Measurements from ENCODE around the gene KRT3.
"Not testable (repeated sequence)": the region's sequence is repeated elsewhere in the genome, so short reads cannot be mapped to it uniquely, and the experiment has no call there.

The KRT3 gene

DNA sequence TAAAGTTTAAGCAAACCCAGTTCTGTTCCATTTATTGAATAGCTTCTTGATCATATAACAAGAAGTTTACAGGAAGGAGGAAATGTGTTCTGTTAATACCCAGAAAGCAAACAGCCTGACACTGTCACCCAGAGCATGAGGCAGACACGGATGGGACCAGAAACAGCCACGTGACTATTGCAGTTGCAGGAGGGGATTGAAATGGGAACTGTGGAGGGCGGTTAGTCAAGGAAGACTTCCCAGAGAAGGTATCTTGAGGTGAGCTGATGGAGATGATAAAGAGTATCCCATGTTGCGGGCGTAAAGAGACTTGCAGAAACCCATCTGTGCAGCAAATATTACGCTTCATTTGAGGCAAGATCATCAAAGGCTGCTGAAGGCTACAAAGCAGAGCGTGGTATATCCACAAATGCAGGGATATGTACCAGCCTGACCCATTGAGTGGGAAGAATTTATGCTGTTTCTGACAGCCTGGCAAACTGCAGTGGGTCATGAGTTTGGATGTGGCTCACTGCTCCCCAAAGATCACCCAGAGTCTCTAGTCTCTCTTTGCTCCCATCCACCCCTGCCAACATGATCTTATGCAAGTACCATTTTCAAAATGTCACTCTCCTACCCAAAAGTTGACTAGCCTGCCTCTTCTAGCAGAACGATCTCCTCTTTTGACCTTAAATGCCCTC, 39.5 kb downstream of the KRT3 start:
- DNase-seq = no peak

GRCh38 chr12:52755533-52755932, 40.4 kb downstream of the KRT3 start:
- DNase-seq = no peak

- no peak for DNase-seq
These were observed 41.8 kb downstream of the KRT3 start for GRCh38 chr12:52754135-52754534.

DNA sequence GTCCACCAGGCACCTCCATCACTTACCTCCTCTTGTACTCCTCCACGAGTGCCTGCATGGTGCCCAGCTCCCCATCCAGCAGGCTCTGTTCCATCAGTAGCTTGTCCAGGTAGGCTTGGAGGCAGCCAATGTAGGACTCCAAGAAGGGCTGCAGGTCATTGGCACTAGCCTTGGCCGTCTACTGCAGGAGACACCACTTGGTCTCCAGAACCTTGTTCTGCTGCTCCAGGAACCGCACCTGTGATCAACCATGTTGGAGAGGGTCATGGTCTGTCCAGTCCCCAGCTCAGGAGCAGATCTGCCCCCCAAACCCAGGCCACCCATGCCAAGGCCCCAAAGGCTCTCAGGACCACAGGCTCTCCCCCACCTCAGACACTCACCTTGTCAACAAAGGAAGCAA, 42.6 kb downstream of the KRT3 start:
- no peak for DNase-seq

- no peak for DNase-seq
These were observed 43.4 kb downstream of the KRT3 start for GRCh38 chr12:52752516-52752915.

- no peak for DNase-seq
These were observed 44.1 kb downstream of the KRT3 start for GRCh38 chr12:52751795-52752194.

DNA sequence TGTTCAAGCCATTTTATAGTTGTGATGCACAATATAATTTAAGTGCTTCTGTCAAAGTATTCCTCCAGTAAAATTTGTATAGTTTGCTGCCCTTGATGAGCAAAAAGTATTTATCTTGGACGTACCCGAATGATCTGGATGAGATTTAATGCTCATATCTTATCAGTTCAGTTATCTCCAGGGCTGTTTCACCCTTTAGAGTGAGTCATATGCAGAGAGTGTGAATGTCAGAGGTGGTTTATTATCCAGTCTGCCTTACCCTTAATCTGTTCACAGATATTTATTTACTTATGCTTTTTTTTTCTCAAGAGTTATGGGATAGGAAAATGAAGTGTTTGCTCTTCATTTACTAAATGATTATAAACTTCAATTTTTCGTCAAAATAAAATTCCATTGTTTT, 45.4 kb downstream of the KRT3 start:
- not testable (repeated sequence) for DNase-seq

GRCh38 chr12:52749827-52750226, 46.1 kb downstream of the KRT3 start:
- DNase-seq = no peak

GRCh38 chr12:52748578-52748977, 47.3 kb downstream of the KRT3 start:
- no peak for DNase-seq

DNA sequence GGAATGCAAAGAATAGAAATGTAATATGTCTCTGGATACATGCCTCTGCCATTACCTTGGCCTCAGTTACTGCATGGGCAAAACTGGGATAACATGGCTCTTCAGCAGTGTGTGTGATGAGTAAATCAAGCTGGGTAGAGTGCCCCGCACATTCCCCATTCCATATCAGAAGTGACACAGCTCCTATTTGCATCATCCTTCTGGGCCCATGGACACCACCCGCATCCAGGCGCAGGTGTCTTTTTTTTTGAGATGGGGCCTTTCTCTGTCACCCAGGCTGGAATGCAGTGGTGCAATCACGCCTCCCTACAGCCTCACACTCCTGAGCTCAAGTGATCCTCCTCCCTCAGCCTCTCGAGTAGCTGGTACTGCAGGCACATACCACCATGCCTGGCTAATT, 50.4 kb downstream of the KRT3 start:
- no peak for DNase-seq

- DNase-seq = no peak
These were observed 51.3 kb downstream of the KRT3 start for GRCh38 chr12:52744493-52745156.

GRCh38 chr12:52742822-52743457, 53.0 kb downstream of the KRT3 start:
- no peak for DNase-seq

DNA sequence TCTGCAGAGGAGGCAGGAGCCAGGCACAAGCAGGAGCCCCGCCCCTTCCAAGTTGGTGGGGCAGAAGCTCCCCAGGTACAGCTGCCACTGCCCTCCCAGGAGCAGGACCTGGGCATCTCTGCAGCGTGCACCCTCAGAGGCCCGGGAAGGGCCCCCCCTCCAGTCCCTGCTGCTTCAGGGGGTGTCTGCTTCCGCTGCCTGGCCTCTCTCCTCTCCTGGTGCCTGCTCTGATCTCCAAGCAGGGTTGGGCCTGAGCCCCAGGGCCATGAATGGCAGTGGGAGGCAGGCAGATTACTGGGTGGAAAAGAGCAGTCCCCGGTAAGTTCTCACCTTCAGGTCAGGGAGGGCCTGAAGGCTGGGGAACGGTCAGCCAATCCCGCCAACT, 53.7 kb downstream of the KRT3 start:
- DNase-seq = no peak

- peak; percentile 27 for DNase-seq
These were observed 54.3 kb downstream of the KRT3 start for GRCh38 chr12:52741375-52742195.

DNA sequence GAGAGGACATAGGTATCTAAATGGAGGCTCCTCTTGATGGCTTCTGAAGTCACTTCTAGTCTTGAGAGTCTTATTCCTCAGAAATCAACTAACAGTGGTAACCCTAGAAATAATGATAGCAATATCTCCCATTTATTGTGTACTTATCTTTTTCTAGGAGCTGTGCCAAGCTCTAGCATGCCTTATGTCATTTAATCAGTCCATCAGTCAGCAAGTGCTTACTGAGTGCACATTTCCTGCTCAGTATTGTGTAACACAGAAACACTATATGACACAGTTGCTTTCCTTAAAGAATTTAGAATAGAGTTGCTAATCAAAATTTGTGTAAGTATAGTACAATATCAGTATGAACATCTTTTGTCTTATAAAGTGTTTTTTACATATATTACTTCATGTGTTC, 55.3 kb downstream of the KRT3 start:
- no peak for DNase-seq

GRCh38 chr12:52739963-52740362, 56.0 kb downstream of the KRT3 start:
- no peak for DNase-seq
